H1 (cell line): ENCODE measurements around the gene CPE. TPM values are rescaled to one million over a fixed set of nuclear protein-coding genes. Genes with fewer than 3 reads are reported as not detected.
"Not testable (repeated sequence)": the region's sequence is repeated elsewhere in the genome, so short reads cannot be mapped to it uniquely, and the experiment has no call there.

Source experiments
- CTCF ChIA-PET: fragments of 300-600 bp; sonication (Branson Sonifier 250); formaldehyde crosslinking; loops from one replicate; lab custom pipeline; 2021; ENCODE audit not compliant: partially characterized antibody; lab: Charles Lee
- POLR2A ChIA-PET: fragments of 300-600 bp; sonication (Branson Sonifier 250); formaldehyde crosslinking; loops from one replicate; lab custom pipeline; 2021; ENCODE audit warnings: inconsistent platforms; ENCODE audit not compliant: partially characterized antibody; lab: Charles Lee
- DNase-seq, 2 experiments: peaks; one replicate each; pipeline versions ENCODE4 v3.0.0 to v3.0.0-alpha.2; 2010 to 2022; ENCODE audit warnings: low spot score in 2 of 2, low read depth in 1 of 2, mixed read lengths in 1 of 2
- FAIRE-seq: peaks from 2 replicates; lab custom pipeline; 2011; peaks lifted over from hg19 to GRCh38; lab: Jason Lieb, UNC
- H2AFZ ChIP-seq: 2 replicates; pipeline ENCODE4 v1.8.1; 2012; ENCODE audit warnings: low read length, inconsistent platforms
- H2AK5ac ChIP-seq: 2 replicates; pipeline ENCODE4 v1.6.1; 2013; ENCODE audit warnings: low read depth, low read length
- H2BK120ac ChIP-seq: replicated peaks from 2 replicates; pipeline ENCODE3; 2013; ENCODE audit warnings: low read depth, low read length, inconsistent platforms
- H2BK12ac ChIP-seq: 2 replicates; pipeline ENCODE4 v1.6.1; 2013; ENCODE audit warnings: low read depth, low read length
- H2BK15ac ChIP-seq: 2 replicates; pipeline ENCODE4 v1.6.1; 2013; ENCODE audit warnings: low read length
- H2BK20ac ChIP-seq: 2 replicates; pipeline ENCODE4 v1.6.1; 2013; ENCODE audit warnings: low read length
- H2BK5ac ChIP-seq: 2 replicates; pipeline ENCODE4 v1.6.1; 2013; ENCODE audit warnings: low read depth, low read length
- H3K14ac ChIP-seq: 2 replicates; pipeline ENCODE4 v1.6.1; 2013; ENCODE audit warnings: inconsistent platforms; ENCODE audit not compliant: insufficient read length
- H3K18ac ChIP-seq: 2 replicates; pipeline ENCODE4 v1.6.1; 2013; ENCODE audit warnings: low read length; ENCODE audit errors: extremely low read depth
- H3K23ac ChIP-seq: 2 replicates; pipeline ENCODE4 v1.6.1; 2013; ENCODE audit warnings: inconsistent platforms; ENCODE audit not compliant: insufficient read length
- H3K23me2 ChIP-seq: 2 replicates; pipeline ENCODE4 v1.6.1; 2013; ENCODE audit warnings: low read depth, low read length
- H3K27ac ChIP-seq: 2 replicates; pipeline ENCODE4 v1.6.1; 2011; ENCODE audit warnings: low read depth, low read length, inconsistent platforms
- H3K27me3 ChIP-seq, 4 experiments: replicated peaks in 1 of 4; 1 replicate in 1 of 4; 2 replicates in 3 of 4; pipeline versions ENCODE4 v1.6.1 to v1.8.1; 2011 to 2013; ENCODE audit warnings: low read length in 3 of 4, mild to moderate bottlenecking in 3 of 4, inconsistent platforms in 2 of 4, mixed read lengths in 2 of 4, moderate library complexity in 1 of 4; ENCODE audit not compliant: control insufficient read depth in 3 of 4, insufficient read depth in 3 of 4; ENCODE audit errors: extremely low read depth in 1 of 4
- H3K36me3 ChIP-seq, 4 experiments: 2 replicates each; pipeline versions ENCODE4 v1.6.1 to v1.8.1; 2011 to 2013; ENCODE audit warnings: mild to moderate bottlenecking in 4 of 4, low read length in 3 of 4, moderate library complexity in 2 of 4, control low read depth in 1 of 4, inconsistent platforms in 1 of 4; ENCODE audit not compliant: insufficient read depth in 4 of 4, control insufficient read depth in 2 of 4
- H3K4ac ChIP-seq: replicated peaks from 2 replicates; pipeline ENCODE3; 2013; ENCODE audit warnings: low read length, low read depth, mixed read lengths, inconsistent platforms; ENCODE audit not compliant: insufficient read length
- H3K4me1 ChIP-seq, 4 experiments: replicated peaks in 1 of 4; 1 replicate in 1 of 4; 2 replicates in 3 of 4; pipeline versions ENCODE4 v1.6.1 to v1.8.1; 2011 to 2013; ENCODE audit warnings: low read length in 3 of 4, inconsistent platforms in 2 of 4, mixed read lengths in 1 of 4; ENCODE audit not compliant: insufficient read depth in 4 of 4, control insufficient read depth in 3 of 4
- H3K4me2 ChIP-seq, 2 experiments: 2 replicates each; pipeline versions ENCODE4 v1.6.1 to v1.8.1; 2011 to 2013; ENCODE audit warnings: low read depth in 2 of 2, low read length in 2 of 2, control low read depth in 1 of 2, inconsistent platforms in 1 of 2, mild to moderate bottlenecking in 1 of 2; ENCODE audit not compliant: insufficient read depth in 1 of 2
- H3K4me3 ChIP-seq, 4 experiments: fragments of 200-600, 300-600 bp in 1 of 4; sonication (generic), shearing (Covaris generic), sonication (Bioruptor Twin) in 1 of 4; 2 replicates each; pipeline versions ENCODE4 v1.5.1 to v1.8.1; 2011 to 2016; ENCODE audit warnings: low read length in 4 of 4, low read depth in 3 of 4, control low read depth in 2 of 4, inconsistent platforms in 2 of 4, mild to moderate bottlenecking in 2 of 4, mixed read lengths in 1 of 4, moderate library complexity in 1 of 4; ENCODE audit not compliant: insufficient read depth in 2 of 4; ENCODE audit errors: extremely low read depth in 1 of 4
- H3K56ac ChIP-seq: replicated peaks from 2 replicates; pipeline ENCODE3; 2013; ENCODE audit warnings: low read depth, mild to moderate bottlenecking, mixed read lengths, low read length, inconsistent platforms; ENCODE audit not compliant: insufficient read length
- H3K79me1 ChIP-seq: 2 replicates; pipeline ENCODE4 v1.6.1; 2013; ENCODE audit warnings: low read depth, low read length, control low read depth
- H3K79me2 ChIP-seq, 2 experiments: 2 replicates each; pipeline versions ENCODE4 v1.6.1 to v1.8.1; 2012 to 2013; ENCODE audit warnings: low read length in 2 of 2, mild to moderate bottlenecking in 2 of 2, inconsistent platforms in 1 of 2; ENCODE audit not compliant: insufficient read depth in 2 of 2, control insufficient read depth in 1 of 2
- H3K9ac ChIP-seq, 4 experiments: replicated peaks in 1 of 4; 1 replicate in 1 of 4; 2 replicates in 3 of 4; pipeline versions ENCODE4 v1.6.1 to v1.8.1; 2011 to 2013; ENCODE audit warnings: low read depth in 3 of 4, low read length in 3 of 4, control low read depth in 2 of 4, mild to moderate bottlenecking in 2 of 4, moderate library complexity in 2 of 4, inconsistent platforms in 1 of 4; ENCODE audit errors: extremely low read depth in 1 of 4
- H3K9me3 ChIP-seq, 2 experiments: 2 replicates each; pipeline versions ENCODE4 v1.6.1 to v1.8.1; 2012 to 2013; ENCODE audit warnings: mild to moderate bottlenecking in 2 of 2, moderate library complexity in 2 of 2, control low read depth in 1 of 2, inconsistent platforms in 1 of 2, low read depth in 1 of 2, low read length in 1 of 2, mixed read lengths in 1 of 2; ENCODE audit not compliant: insufficient read depth in 2 of 2
- H4K20me1 ChIP-seq, 2 experiments: replicated peaks in 1 of 2; 2 replicates each; pipeline versions ENCODE3 to v1.8.1; 2011 to 2013; ENCODE audit warnings: inconsistent platforms in 2 of 2, low read length in 2 of 2, mild to moderate bottlenecking in 1 of 2; ENCODE audit not compliant: insufficient read depth in 2 of 2, control insufficient read depth in 1 of 2
- H4K5ac ChIP-seq: 2 replicates; pipeline ENCODE4 v1.6.1; 2013; ENCODE audit warnings: low read length, low read depth, mixed read lengths, inconsistent platforms; ENCODE audit not compliant: insufficient read length
- H4K8ac ChIP-seq: 2 replicates; pipeline ENCODE4 v1.8.0; 2013; ENCODE audit warnings: mild to moderate bottlenecking, moderate library complexity, low read length, inconsistent platforms; ENCODE audit not compliant: insufficient read depth; ENCODE audit errors: extremely low read depth
- H4K91ac ChIP-seq: replicated peaks from 2 replicates; pipeline ENCODE3; 2013; ENCODE audit warnings: low read length, mixed read lengths, inconsistent platforms; ENCODE audit not compliant: insufficient read length
- WGBS, 2 experiments: shearing (Covaris generic) in 1 of 2; methylation state at CpG; one replicate each; pipeline versions ENCODE4 v1.1.6 to v1.1.7; 2013 to 2015; ENCODE audit warnings: low lambda C conversion rate in 2 of 2, mixed read lengths in 2 of 2, inconsistent platforms in 1 of 2, low coverage in 1 of 2, missing lambda C conversion rate in 1 of 2; ENCODE audit not compliant: insufficient replicate concordance in 2 of 2, insufficient coverage in 1 of 2, insufficient read length in 1 of 2; ENCODE audit errors: extremely low coverage in 1 of 2, missing lambda C conversion rate in 1 of 2; 5-methylcytosine and 5-hydroxymethylcytosine counted together
- polyA plus RNA-seq, 7 experiments: library from polyadenylated mRNA; depleted of rRNA in 3 of 7; stranded (reverse) in 5 of 7; unstranded in 2 of 7; fragments of >200 nt in 5 of 7; fragments of 200-250 nt in 2 of 7; gene quantifications; 1 replicate in 5 of 7; 2 replicates in 1 of 7; 4 replicates in 1 of 7; pipeline versions ENCODE4 v1.2.1 to v1.2.3, GENCODE V29; 2011 to 2013; ENCODE audit warnings: missing spikeins in 2 of 7, mixed read lengths in 2 of 7
- total RNA-seq: library from RNA; stranded (reverse); fragmentation: NEBNext Ultra II Directional; extraction: Animal tissue kit (Norgen Biotek cat#: 25700); gene quantifications from 2 replicates; pipeline ENCODE4 v1.2.1, GENCODE V29; 2021

Gene CPE
- total and polyA plus RNA-seq, 2 of the 8 experiments (the other 6 are each of a cell fraction or from before 2014, with no cell fraction given): 9.4 to 10.2 TPM

GRCh38 chr4:165342340-165342739 lies 36.5 kb upstream of the CPE start:
- not testable (repeated sequence) for H2BK12ac ChIP-seq, H3K79me1 ChIP-seq, H2BK20ac ChIP-seq, H3K4me2 ChIP-seq, H3K9ac ChIP-seq, H4K91ac ChIP-seq, H4K8ac ChIP-seq, H3K4me1 ChIP-seq, H3K27ac ChIP-seq, FAIRE-seq, H2BK5ac ChIP-seq, H4K20me1 ChIP-seq, H3K9me3 ChIP-seq, H3K27me3 ChIP-seq, H3K4ac ChIP-seq, H2BK120ac ChIP-seq, H3K18ac ChIP-seq, DNase-seq, H4K5ac ChIP-seq, H3K79me2 ChIP-seq, H3K14ac ChIP-seq, H3K23ac ChIP-seq, H2AK5ac ChIP-seq, H2AFZ ChIP-seq, H3K4me3 ChIP-seq, H2BK15ac ChIP-seq, H3K56ac ChIP-seq, H3K23me2 ChIP-seq
- peaks cover 3 to 58% (median 35%) of the 10 kb centered on the region in 4 experiments for H3K36me3 ChIP-seq
- 95% methylated on average over 5 of the region's 5 CpGs; no CpG with 5 or more reads in 1 of the 2 experiments for WGBS, 2 experiments
- POLR2A ChIA-PET: interaction anchor here (1.2 to 1.6 kb wide), 3 partner anchors 15 to 229 kb away, joined by 3 to 8 read pairs (median 4); partner anchors contain the start of gene MSMO1
- CTCF ChIA-PET: interaction anchor here (1.0 to 14.3 kb wide), 9 partner anchors 9 to 229 kb away, joined by 3 to 235 read pairs (median 14); partner anchors contain the start of gene TMEM192
